ENCODE data around the gene PLA2G4C.

PLA2G4C gene
- total RNA-seq, result 1.3 to 20.4 (median 5.4) reads per million in 9 experiments

- peak; percentile 70 to 73 (median 72) for DNase-seq
- Mint-ChIP-seq H3K36me3 (ENCODE audit: insufficient read depth) (peaks cover 18% of the 10 kb centered on the region), H3K4me1 (ENCODE audit: low read depth in 2 of 2) (peaks cover 10 to 20% of the 10 kb centered on the region in 2 donors), H3K27me3 (no peaks in the 10 kb centered on the region), H3K27ac (peak within 1 kb of the TSS; percentile 35 to 96), H3K9me3 (no peaks in the 10 kb centered on the region), H3K4me3 (peak within 1 kb of the TSS; percentile 76 to 86)
- peak; percentile 80 for ATAC-seq (replicated peaks)
Measured at GRCh38 chr19:48110350-48110966, at the start of gene PLA2G4C. PLA2G4C (minus strand) TSS chr19:48110817; CDS start chr19:48106529, 4,288 bp downstream.

- ATAC-seq (replicated peaks), result no peak
- no peak for DNase-seq
- H3K9me3 Mint-ChIP-seq, result no peaks in the 10 kb centered on the region
- H3K4me3 Mint-ChIP-seq, result no peak overlapping the region
- H3K36me3 Mint-ChIP-seq (ENCODE audit: insufficient read depth), result peaks cover 25% of the 10 kb centered on the region
- H3K27ac Mint-ChIP-seq, result no peak overlapping the region
- no peaks in the 10 kb centered on the region for H3K4me1 Mint-ChIP-seq (ENCODE audit: low read depth in 2 of 2)
- no peaks in the 10 kb centered on the region for H3K27me3 Mint-ChIP-seq
Measured at GRCh38 chr19:48158210-48158790, 47.7 kb upstream of the PLA2G4C start.

GRCh38 chr19:48154003-48154402, 43.4 kb upstream of the PLA2G4C start:
- no peak for ATAC-seq (replicated peaks)
- Mint-ChIP-seq H3K36me3 (ENCODE audit: insufficient read depth) (peaks cover 30% of the 10 kb centered on the region), H3K9me3 (no peaks in the 10 kb centered on the region), H3K4me3 (no peak overlapping the region), H3K27ac (no peak overlapping the region), H3K27me3 (no peaks in the 10 kb centered on the region), H3K4me1 (ENCODE audit: low read depth in 2 of 2) (peaks cover 0 to 5% of the 10 kb centered on the region in 2 donors)
- no peak for DNase-seq

GRCh38 chr19:48152551-48152950, 41.9 kb upstream of the PLA2G4C start:
- H3K36me3 Mint-ChIP-seq (ENCODE audit: insufficient read depth), result peaks cover 34% of the 10 kb centered on the region
- H3K9me3 Mint-ChIP-seq, result no peaks in the 10 kb centered on the region
- ATAC-seq (replicated peaks) (peak; percentile 56), DNase-seq (peak; percentile 58 to 63 (median 60))
- no peaks in the 10 kb centered on the region for H3K27me3 Mint-ChIP-seq
- no peak overlapping the region for H3K27ac Mint-ChIP-seq
- H3K4me3 Mint-ChIP-seq, result no peak overlapping the region
- peaks cover 0 to 5% of the 10 kb centered on the region in 2 donors for H3K4me1 Mint-ChIP-seq (ENCODE audit: low read depth in 2 of 2)

GRCh38 chr19:48149430-48149829, 38.8 kb upstream of the PLA2G4C start:
- Mint-ChIP-seq H3K27ac (no peak overlapping the region), H3K36me3 (ENCODE audit: insufficient read depth) (peaks cover 37% of the 10 kb centered on the region), H3K9me3 (no peaks in the 10 kb centered on the region), H3K4me3 (no peak overlapping the region), H3K4me1 (ENCODE audit: low read depth in 2 of 2) (peaks cover 0 to 5% of the 10 kb centered on the region in 2 donors), H3K27me3 (no peaks in the 10 kb centered on the region)
- ATAC-seq (replicated peaks), result no peak
- DNase-seq, result no peak

- Mint-ChIP-seq H3K27me3 (no peaks in the 10 kb centered on the region), H3K4me3 (no peak overlapping the region), H3K9me3 (no peaks in the 10 kb centered on the region), H3K4me1 (ENCODE audit: low read depth in 2 of 2) (peaks cover 0 to 5% of the 10 kb centered on the region in 2 donors), H3K36me3 (ENCODE audit: insufficient read depth) (peaks cover 39% of the 10 kb centered on the region), H3K27ac (peak overlapping the region in 1 of 2 donors; percentile 26)
- no peak for DNase-seq
- ATAC-seq (replicated peaks), result no peak
Measured at GRCh38 chr19:48148576-48148975, 38.0 kb upstream of the PLA2G4C start.

GRCh38 chr19:48147597-48148175, 37.1 kb upstream of the PLA2G4C start:
- Mint-ChIP-seq H3K4me1 (ENCODE audit: low read depth in 2 of 2) (peaks cover 0 to 4% of the 10 kb centered on the region in 2 donors), H3K27ac (peak overlapping the region in 1 of 2 donors; percentile 26), H3K4me3 (no peak overlapping the region), H3K9me3 (no peaks in the 10 kb centered on the region), H3K36me3 (ENCODE audit: insufficient read depth) (peaks cover 43% of the 10 kb centered on the region), H3K27me3 (no peaks in the 10 kb centered on the region)
- ATAC-seq (replicated peaks) (no peak), DNase-seq (no peak)

- Mint-ChIP-seq H3K27me3 (no peaks in the 10 kb centered on the region), H3K9me3 (no peaks in the 10 kb centered on the region), H3K36me3 (ENCODE audit: insufficient read depth) (peaks cover 19% of the 10 kb centered on the region), H3K4me3 (no peak overlapping the region), H3K27ac (peak overlapping the region in 1 of 2 donors; percentile 81), H3K4me1 (ENCODE audit: low read depth in 2 of 2) (peaks cover 0 to 7% of the 10 kb centered on the region in 2 donors)
- ATAC-seq (replicated peaks), result no peak
- no peak for DNase-seq
Measured at GRCh38 chr19:48139053-48139452, 28.4 kb upstream of the PLA2G4C start.

GRCh38 chr19:48137411-48137810, 26.8 kb upstream of the PLA2G4C start:
- ATAC-seq (replicated peaks) (no peak), DNase-seq (no peak)
- peaks cover 0 to 7% of the 10 kb centered on the region in 2 donors for H3K4me1 Mint-ChIP-seq (ENCODE audit: low read depth in 2 of 2)
- no peaks in the 10 kb centered on the region for H3K9me3 Mint-ChIP-seq
- peaks cover 13% of the 10 kb centered on the region for H3K36me3 Mint-ChIP-seq (ENCODE audit: insufficient read depth)
- H3K27ac Mint-ChIP-seq, result peak overlapping the region in 1 of 2 donors; percentile 28
- no peak overlapping the region for H3K4me3 Mint-ChIP-seq
- H3K27me3 Mint-ChIP-seq, result no peaks in the 10 kb centered on the region

GRCh38 chr19:48136547-48136946, 25.9 kb upstream of the PLA2G4C start:
- Mint-ChIP-seq H3K4me3 (no peak overlapping the region), H3K4me1 (ENCODE audit: low read depth in 2 of 2) (peaks cover 0 to 7% of the 10 kb centered on the region in 2 donors), H3K36me3 (ENCODE audit: insufficient read depth) (peaks cover 14% of the 10 kb centered on the region), H3K9me3 (no peaks in the 10 kb centered on the region), H3K27me3 (no peaks in the 10 kb centered on the region), H3K27ac (no peak overlapping the region)
- ATAC-seq (replicated peaks) (no peak), DNase-seq (no peak)

GRCh38 chr19:48135411-48135810, 24.8 kb upstream of the PLA2G4C start:
- H3K9me3 Mint-ChIP-seq, result no peaks in the 10 kb centered on the region
- ATAC-seq (replicated peaks) (no peak), DNase-seq (no peak)
- H3K4me3 Mint-ChIP-seq, result no peak overlapping the region
- H3K27ac Mint-ChIP-seq, result no peak overlapping the region
- peaks cover 0 to 7% of the 10 kb centered on the region in 2 donors for H3K4me1 Mint-ChIP-seq (ENCODE audit: low read depth in 2 of 2)
- H3K36me3 Mint-ChIP-seq (ENCODE audit: insufficient read depth), result peaks cover 17% of the 10 kb centered on the region
- no peaks in the 10 kb centered on the region for H3K27me3 Mint-ChIP-seq

- Mint-ChIP-seq H3K27me3 (no peaks in the 10 kb centered on the region), H3K27ac (peak overlapping the region in 1 of 2 donors; percentile 65), H3K4me1 (ENCODE audit: low read depth in 2 of 2) (peaks cover 0 to 3% of the 10 kb centered on the region in 2 donors), H3K4me3 (no peak overlapping the region), H3K36me3 (ENCODE audit: insufficient read depth) (peaks cover 26% of the 10 kb centered on the region), H3K9me3 (no peaks in the 10 kb centered on the region)
- DNase-seq (no peak), ATAC-seq (replicated peaks) (no peak)
Measured at GRCh38 chr19:48133094-48133493, 22.5 kb upstream of the PLA2G4C start.

GRCh38 chr19:48127561-48127960, 16.9 kb upstream of the PLA2G4C start:
- DNase-seq (no peak), ATAC-seq (replicated peaks) (no peak)
- peaks cover 0 to 2% of the 10 kb centered on the region in 2 donors for H3K9me3 Mint-ChIP-seq
- H3K4me3 Mint-ChIP-seq, result no peak overlapping the region
- no peaks in the 10 kb centered on the region for H3K27me3 Mint-ChIP-seq
- peaks cover 41% of the 10 kb centered on the region for H3K36me3 Mint-ChIP-seq (ENCODE audit: insufficient read depth)
- no peaks in the 10 kb centered on the region for H3K4me1 Mint-ChIP-seq (ENCODE audit: low read depth in 2 of 2)
- H3K27ac Mint-ChIP-seq, result no peak overlapping the region

Measured in effector memory CD8-positive, alpha-beta T cell (primary cell).